OCI-LY1 (cell line): ENCODE results near the gene URB2.

Experiments used
- H2AFZ ChIP-seq: fragments of 200-600 bp; sonication (generic), shearing (Covaris generic); 2 replicates; pipeline ENCODE4 v1.6.0; 2014; ENCODE audit warnings: antibody characterized with exemption, mild to moderate bottlenecking, low read length
- H3F3A ChIP-seq: fragments of 200-600 bp; sonication (generic), shearing (Covaris generic); 2 replicates; pipeline ENCODE4 v1.6.0; 2014; ENCODE audit warnings: mild to moderate bottlenecking, antibody characterized with exemption, low read length, moderate library complexity; ENCODE audit not compliant: insufficient read depth
- H3K27ac ChIP-seq: fragments of 200-600 bp; sonication (generic); 2 replicates; pipeline ENCODE4 v1.5.1; 2014; ENCODE audit warnings: low read length, mixed run types, mild to moderate bottlenecking, low read depth; ENCODE audit not compliant: poor library complexity, severe bottlenecking
- H3K27me3 ChIP-seq: fragments of 200-600 bp; sonication (generic); 2 replicates; pipeline ENCODE4 v1.6.0; 2014; ENCODE audit warnings: antibody characterized with exemption, mild to moderate bottlenecking, low read length, moderate library complexity; ENCODE audit not compliant: insufficient read depth
- H3K36me3 ChIP-seq: fragments of 200-600 bp; sonication (generic); 2 replicates; pipeline ENCODE4 v1.6.1; 2014; ENCODE audit warnings: mild to moderate bottlenecking, antibody characterized with exemption, low read length, moderate library complexity, mixed read lengths; ENCODE audit not compliant: insufficient read depth
- H3K4me1 ChIP-seq: fragments of 200-600 bp; sonication (generic); 2 replicates; pipeline ENCODE4 v1.5.1; 2014; ENCODE audit warnings: mild to moderate bottlenecking, low read length, moderate library complexity; ENCODE audit not compliant: insufficient read depth, severe bottlenecking
- H3K4me2 ChIP-seq: fragments of 200-600 bp; sonication (generic), shearing (Covaris generic); 2 replicates; pipeline ENCODE4 v1.6.1; 2014; ENCODE audit warnings: low read length
- H3K4me3 ChIP-seq: fragments of 200-600 bp; sonication (generic); 2 replicates; pipeline ENCODE4 v1.5.1; 2014; ENCODE audit warnings: low read length, low read depth, mild to moderate bottlenecking, mixed read lengths; ENCODE audit not compliant: poor library complexity, severe bottlenecking
- H3K79me2 ChIP-seq: fragments of 200-600 bp; shearing (Covaris generic); 2 replicates; pipeline ENCODE4 v1.6.1; 2016; ENCODE audit warnings: mixed run types, low read length, mixed read lengths; ENCODE audit not compliant: insufficient read depth
- H3K9ac ChIP-seq: fragments of 200-600 bp; sonication (generic), shearing (Covaris generic); 2 replicates; pipeline ENCODE4 v1.6.1; 2014; ENCODE audit warnings: mild to moderate bottlenecking, low read length, mixed read lengths
- H3K9me2 ChIP-seq: fragments of 200-600 bp; sonication (generic), shearing (Covaris generic); 2 replicates; pipeline ENCODE4 v1.6.1; 2014; ENCODE audit warnings: low read depth, mild to moderate bottlenecking, low read length, mixed read lengths
- H3K9me3 ChIP-seq: fragments of 200-600 bp; shearing (Covaris generic); 2 replicates; pipeline ENCODE4 v1.6.1; 2014; ENCODE audit warnings: low read length, mixed read lengths
- H4K20me1 ChIP-seq: fragments of 200-600 bp; sonication (generic), shearing (Covaris generic); 2 replicates; pipeline ENCODE4 v1.6.0; 2016; ENCODE audit warnings: mild to moderate bottlenecking, low read length; ENCODE audit not compliant: insufficient read depth
- CTCF ChIP-seq: fragments of 200-600 bp; sonication (generic), shearing (Covaris generic); IDR thresholded peaks from 2 replicates; pipeline ENCODE4 v1.5.1; 2017; ENCODE audit warnings: mild to moderate bottlenecking, antibody characterized with exemption, low read length, moderate library complexity, mixed read lengths
- EZH2 ChIP-seq: fragments of 200-600 bp; sonication (generic), shearing (Covaris generic); IDR thresholded peaks from 2 replicates; pipeline ENCODE4 v1.8.0; 2017; ENCODE audit warnings: borderline replicate concordance, mixed run types, mild to moderate bottlenecking, antibody characterized with exemption, low read length, moderate library complexity, mixed read lengths

URB2 gene

GRCh38 chr1:229585338-229585737 is 40.7 kb upstream of the URB2 start:
- Histone ChIP-seq H3K4me3 (no peak overlapping the region), H4K20me1 (no peaks in the 10 kb centered on the region), H2AFZ (no peak overlapping the region), H3K27ac (no peak overlapping the region), H3K9me2 (no peaks in the 10 kb centered on the region), H3K79me2 (no peaks in the 10 kb centered on the region), H3F3A (no peaks in the 10 kb centered on the region), H3K4me2 (no peak overlapping the region), H3K27me3 (no peaks in the 10 kb centered on the region), H3K36me3 (no peaks in the 10 kb centered on the region), H3K4me1 (no peaks in the 10 kb centered on the region), H3K9me3 (no peaks in the 10 kb centered on the region), H3K9ac (no peak overlapping the region)
- TF ChIP-seq CTCF (no peak), EZH2 (no peak)

- Histone ChIP-seq H3F3A (no peaks in the 10 kb centered on the region), H3K9ac (no peak overlapping the region), H3K4me1 (no peaks in the 10 kb centered on the region), H3K4me2 (no peak overlapping the region), H3K27ac (no peak overlapping the region), H2AFZ (no peak overlapping the region), H3K27me3 (no peaks in the 10 kb centered on the region), H3K79me2 (no peaks in the 10 kb centered on the region), H3K36me3 (peaks cover 23% of the 10 kb centered on the region; the same call in 1 of the 2 replicates), H3K4me3 (no peak overlapping the region), H3K9me3 (no peaks in the 10 kb centered on the region), H4K20me1 (no peaks in the 10 kb centered on the region), H3K9me2 (no peaks in the 10 kb centered on the region)
- TF ChIP-seq CTCF = no peak
Observed at GRCh38 chr1:229590119-229590518, 35.9 kb upstream of the URB2 start.

- TF ChIP-seq EZH2 = no peak
- TF ChIP-seq CTCF = no peak
- Histone ChIP-seq H3K36me3 (peaks cover 39% of the 10 kb centered on the region; the same call in 1 of the 2 replicates), H3K27me3 (no peaks in the 10 kb centered on the region), H3K9me3 (no peaks in the 10 kb centered on the region), H3K9me2 (no peaks in the 10 kb centered on the region), H3K4me3 (no peak overlapping the region), H4K20me1 (no peaks in the 10 kb centered on the region), H3K9ac (no peak overlapping the region), H2AFZ (no peak overlapping the region), H3K4me2 (no peak overlapping the region), H3K4me1 (no peaks in the 10 kb centered on the region), H3K79me2 (no peaks in the 10 kb centered on the region), H3F3A (no peaks in the 10 kb centered on the region), H3K27ac (no peak overlapping the region)
Observed at GRCh38 chr1:229593800-229594199, 32.2 kb upstream of the URB2 start.
